Bronchial epithelial cell (primary cell): ENCODE results near the gene SH2D4B. TPM values are rescaled to one million over a fixed set of nuclear protein-coding genes. Genes with fewer than 3 reads are reported as not detected.

Source experiments
- DNase-seq: peaks from one replicate; pipeline ENCODE4 v3.0.0-alpha.2; 2010; ENCODE audit warnings: low read depth
- FAIRE-seq: peaks from 2 replicates; lab custom pipeline; 2011; peaks lifted over from hg19 to GRCh38; lab: Jason Lieb, UNC
- H3K27me3 ChIP-seq: 2 replicates; pipeline ENCODE4 v1.5.1; 2011; ENCODE audit warnings: low read length; ENCODE audit not compliant: control insufficient read depth, insufficient read depth
- H3K36me3 ChIP-seq: 2 replicates; pipeline ENCODE4 v1.5.1; 2011; ENCODE audit warnings: low read length; ENCODE audit not compliant: control insufficient read depth, insufficient read depth
- H3K4me3 ChIP-seq: 2 replicates; pipeline ENCODE4 v1.5.1; 2011; ENCODE audit warnings: mild to moderate bottlenecking, low read depth, low read length, control low read depth
- total RNA-seq: library from RNA; depleted of rRNA; stranded (reverse); fragments of >200 nt; gene quantifications from 2 replicates; pipeline ENCODE4 v1.2.1, GENCODE V29; 2014
- TF ChIP-seq, protein P1 (sequence below): IDR thresholded peaks from 2 replicates; pipeline ENCODE4 v1.5.1; 2011; ENCODE audit warnings: mild to moderate bottlenecking, moderate library complexity, low read length, control low read depth, inconsistent platforms; ENCODE audit not compliant: insufficient read depth, severe bottlenecking

Gene SH2D4B
- total RNA-seq, 1 donor from 2014 or later: under 0.01 TPM

- TF ChIP-seq, protein P1, sequence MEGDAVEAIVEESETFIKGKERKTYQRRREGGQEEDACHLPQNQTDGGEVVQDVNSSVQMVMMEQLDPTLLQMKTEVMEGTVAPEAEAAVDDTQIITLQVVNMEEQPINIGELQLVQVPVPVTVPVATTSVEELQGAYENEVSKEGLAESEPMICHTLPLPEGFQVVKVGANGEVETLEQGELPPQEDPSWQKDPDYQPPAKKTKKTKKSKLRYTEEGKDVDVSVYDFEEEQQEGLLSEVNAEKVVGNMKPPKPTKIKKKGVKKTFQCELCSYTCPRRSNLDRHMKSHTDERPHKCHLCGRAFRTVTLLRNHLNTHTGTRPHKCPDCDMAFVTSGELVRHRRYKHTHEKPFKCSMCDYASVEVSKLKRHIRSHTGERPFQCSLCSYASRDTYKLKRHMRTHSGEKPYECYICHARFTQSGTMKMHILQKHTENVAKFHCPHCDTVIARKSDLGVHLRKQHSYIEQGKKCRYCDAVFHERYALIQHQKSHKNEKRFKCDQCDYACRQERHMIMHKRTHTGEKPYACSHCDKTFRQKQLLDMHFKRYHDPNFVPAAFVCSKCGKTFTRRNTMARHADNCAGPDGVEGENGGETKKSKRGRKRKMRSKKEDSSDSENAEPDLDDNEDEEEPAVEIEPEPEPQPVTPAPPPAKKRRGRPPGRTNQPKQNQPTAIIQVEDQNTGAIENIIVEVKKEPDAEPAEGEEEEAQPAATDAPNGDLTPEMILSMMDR: no peak
- FAIRE-seq (no peak), DNase-seq (peak; percentile 69)
- peaks cover 2% of the 10 kb centered on the region for H3K36me3 ChIP-seq
- H3K4me3 ChIP-seq: no peak overlapping the region
- H3K27me3 ChIP-seq: no peaks in the 10 kb centered on the region
Observed at GRCh38 chr10:80500572-80501380, 36.9 kb upstream of the SH2D4B start.

DNA sequence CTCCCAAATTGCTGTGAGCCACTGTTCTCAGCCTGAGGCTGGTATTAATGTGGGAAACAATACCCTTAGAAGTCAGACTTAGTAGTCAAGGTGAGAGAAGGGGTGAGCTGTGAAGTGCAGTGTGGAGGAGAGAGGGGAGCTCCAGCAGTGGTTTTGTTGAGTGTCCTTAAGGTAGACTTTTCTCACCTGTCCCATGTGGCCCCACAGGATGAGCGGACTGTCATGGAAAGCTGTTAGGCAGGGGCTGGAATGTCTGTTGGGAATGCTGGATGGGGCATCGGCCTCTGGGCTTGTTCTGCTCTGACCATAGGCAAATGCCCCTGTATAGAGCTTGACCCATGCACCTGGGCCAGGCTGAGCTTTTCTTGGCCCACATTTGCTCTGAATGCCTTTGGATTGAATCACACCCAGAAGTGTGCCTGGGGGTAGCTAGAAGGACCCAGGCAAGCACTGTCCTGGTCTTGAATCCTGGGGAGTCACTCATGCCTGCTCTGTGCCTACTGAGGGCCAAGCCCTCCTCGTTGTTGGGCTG, 36.3 kb upstream of the SH2D4B start:
- no peak for FAIRE-seq
- DNase-seq: peak; percentile 62
- TF ChIP-seq, protein P1: no peak
- no peak overlapping the region for H3K4me3 ChIP-seq
- peaks cover 2% of the 10 kb centered on the region for H3K36me3 ChIP-seq
- no peaks in the 10 kb centered on the region for H3K27me3 ChIP-seq

- TF ChIP-seq, protein P1: no peak
- H3K27me3 ChIP-seq: no peaks in the 10 kb centered on the region
- no peak overlapping the region for H3K4me3 ChIP-seq
- DNase-seq: no peak
- no peak for FAIRE-seq
- peaks cover 5% of the 10 kb centered on the region for H3K36me3 ChIP-seq
Observed at GRCh38 chr10:80501913-80502521, 35.7 kb upstream of the SH2D4B start.

DNA sequence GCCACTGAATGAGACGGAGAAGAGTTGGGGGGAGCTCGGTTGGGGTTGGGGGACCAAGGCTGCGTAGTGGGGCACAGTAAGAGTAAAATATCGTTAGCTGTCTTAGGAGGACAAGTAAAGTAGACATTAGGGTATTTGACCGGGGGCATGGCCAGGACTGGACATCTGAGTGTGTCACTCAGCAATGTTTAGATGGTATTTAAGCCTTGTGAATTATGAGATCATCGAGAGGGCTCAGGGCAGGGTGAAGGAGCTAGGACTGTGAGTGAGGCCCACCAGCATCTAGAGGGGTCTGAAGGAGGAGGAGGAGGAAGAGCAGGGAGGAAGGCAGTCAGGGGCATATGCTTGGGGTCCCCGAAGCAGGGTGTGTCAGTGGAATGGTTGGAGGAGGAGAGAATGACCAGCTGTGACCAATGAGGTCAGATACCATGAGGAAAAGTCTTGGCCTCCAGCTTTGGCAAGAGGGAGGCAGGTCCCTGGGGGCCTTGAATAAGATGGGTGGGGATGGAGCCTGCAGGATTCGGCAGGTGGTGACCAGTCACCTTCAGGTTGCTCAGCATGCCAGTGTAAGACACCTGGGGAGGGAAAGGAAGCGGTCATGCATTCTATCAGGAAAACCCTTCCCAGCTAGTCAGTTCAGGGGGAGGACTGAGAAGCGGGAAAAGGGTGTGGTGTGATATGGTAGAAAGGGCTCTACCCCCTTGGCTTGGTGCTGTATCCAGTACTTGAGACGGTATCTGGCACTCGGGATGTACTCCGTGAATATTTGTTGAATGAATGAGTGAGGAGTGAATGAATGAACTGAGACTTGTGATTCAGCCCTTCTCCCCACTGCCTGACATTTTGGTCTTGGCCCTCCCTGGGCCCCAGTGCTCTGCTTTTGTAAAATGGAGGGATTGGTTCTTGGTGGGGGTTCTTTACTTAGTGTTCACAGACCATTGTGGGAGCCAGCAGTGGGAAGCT, 34.8 kb upstream of the SH2D4B start:
- Histone ChIP-seq H3K36me3 (peaks cover 8% of the 10 kb centered on the region), H3K27me3 (no peaks in the 10 kb centered on the region), H3K4me3 (no peak overlapping the region)
- TF ChIP-seq, protein P1: no peak
- DNase-seq: peak; percentile 80
- FAIRE-seq: no peak

- FAIRE-seq (no peak), DNase-seq (no peak)
Observed at GRCh38 chr10:80503584-80504157, 34.0 kb upstream of the SH2D4B start.

More at GRCh38 chr10:80503584-80504157, 34.0 kb upstream of the SH2D4B start:
- peaks cover 11% of the 10 kb centered on the region for H3K36me3 ChIP-seq
- H3K27me3 ChIP-seq: no peaks in the 10 kb centered on the region
- TF ChIP-seq, protein P1: no peak
- H3K4me3 ChIP-seq: no peak overlapping the region
